NCI-H1436 (cell line): ENCODE measurements around the gene PLCG1.

Experiments
- DNase-seq: peaks from one replicate; lab custom pipeline; 2025; lab: John Stamatoyannopoulos, UW

Gene PLCG1

DNA sequence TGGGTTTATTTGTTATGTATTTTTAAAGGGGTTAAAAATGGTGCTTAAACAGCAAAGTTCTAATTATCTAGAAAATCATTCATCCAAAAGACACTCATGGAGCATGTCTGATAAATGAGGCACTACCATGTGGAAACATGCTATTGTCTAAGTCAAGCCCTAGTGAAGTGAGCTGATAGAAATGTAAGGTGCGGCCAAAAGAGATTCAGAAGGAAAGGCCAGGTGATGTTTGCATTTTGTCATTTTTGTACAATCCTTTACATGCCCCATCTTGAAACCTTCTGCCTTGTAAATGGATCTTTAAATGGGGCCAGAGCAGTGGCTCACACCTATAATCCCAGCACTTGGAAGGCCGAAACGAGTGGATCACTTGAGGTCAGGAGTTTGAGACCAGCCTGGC is 77.3 kb downstream of the PLCG1 start:
- DNase-seq: no peak

DNA sequence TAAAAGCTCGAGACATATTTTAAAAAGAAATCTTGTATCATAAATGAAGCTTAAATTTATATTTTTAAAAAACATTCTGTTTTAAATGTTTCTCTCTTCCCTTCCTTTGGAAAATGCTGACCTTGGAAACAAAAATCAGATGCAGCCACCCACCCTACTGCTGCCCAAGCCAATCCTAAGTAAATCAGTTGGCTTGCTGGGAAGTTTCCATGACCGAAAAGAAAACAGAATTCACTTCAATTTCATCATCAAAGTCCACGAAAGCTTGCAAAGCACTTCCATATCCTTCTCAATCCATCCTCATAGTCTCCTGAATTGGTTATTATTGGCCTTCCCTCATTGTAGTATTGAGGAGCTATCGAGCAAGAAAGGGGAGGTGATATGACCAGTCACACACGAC is 80.1 kb downstream of the PLCG1 start:
- DNase-seq: no peak

DNA sequence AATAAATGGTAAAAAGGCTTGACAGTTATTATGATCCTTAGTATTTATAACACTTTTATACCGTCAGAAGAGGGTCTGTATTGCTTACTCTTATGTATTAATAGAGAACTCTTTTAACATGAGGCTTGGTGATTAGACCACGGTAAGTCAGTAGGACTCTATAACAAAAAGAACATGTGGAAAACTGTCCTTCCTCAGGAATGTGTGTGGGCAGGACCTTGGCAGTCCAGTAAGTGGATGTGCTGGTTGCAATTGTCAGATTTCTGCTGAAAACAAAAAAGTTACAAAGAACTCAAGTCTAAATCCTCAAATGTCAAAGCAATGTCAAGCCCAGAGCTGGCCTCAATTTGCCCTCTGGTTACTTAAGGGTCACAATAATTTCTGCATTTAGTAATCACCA is 81.1 kb downstream of the PLCG1 start:
- no peak for DNase-seq

- no peak for DNase-seq
Observed at GRCh38 chr20:41219824-41220223, 82.5 kb downstream of the PLCG1 start.

DNA sequence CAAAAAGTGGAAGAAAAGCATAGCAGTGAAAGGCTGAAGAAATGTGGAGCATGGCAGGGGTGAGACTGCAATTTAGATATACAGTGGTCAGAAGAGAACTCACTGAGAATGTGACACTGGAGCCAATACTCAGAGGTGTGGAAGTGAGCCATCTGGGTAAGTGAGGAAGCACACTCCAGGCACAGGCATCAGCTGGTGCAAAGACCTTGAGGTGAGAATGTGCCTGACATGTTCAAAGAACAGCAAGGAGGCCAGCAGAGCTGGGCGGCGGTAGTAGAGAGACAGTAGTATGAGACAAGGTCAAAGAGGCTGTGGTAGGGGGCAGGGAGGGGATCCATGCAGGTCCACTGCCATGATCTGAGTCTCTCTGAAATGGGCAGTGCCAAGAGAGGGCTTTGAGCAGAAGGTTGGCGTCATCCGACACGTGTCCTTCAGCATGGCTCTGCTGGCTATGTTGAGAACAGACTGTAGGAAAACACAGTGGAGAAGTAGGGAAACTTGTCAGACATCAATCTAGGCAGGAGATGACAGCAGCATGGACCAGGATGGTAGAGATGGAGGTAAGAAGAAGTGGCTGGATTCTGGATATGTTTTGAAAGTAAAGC is 84.4 kb downstream of the PLCG1 start:
- DNase-seq: no peak

GRCh38 chr20:41222296-41222695 is 85.0 kb downstream of the PLCG1 start:
- DNase-seq: no peak

- DNase-seq: no peak
Observed at GRCh38 chr20:41222703-41223102, 85.4 kb downstream of the PLCG1 start.

GRCh38 chr20:41223112-41223511 is 85.8 kb downstream of the PLCG1 start:
- DNase-seq: no peak

DNA sequence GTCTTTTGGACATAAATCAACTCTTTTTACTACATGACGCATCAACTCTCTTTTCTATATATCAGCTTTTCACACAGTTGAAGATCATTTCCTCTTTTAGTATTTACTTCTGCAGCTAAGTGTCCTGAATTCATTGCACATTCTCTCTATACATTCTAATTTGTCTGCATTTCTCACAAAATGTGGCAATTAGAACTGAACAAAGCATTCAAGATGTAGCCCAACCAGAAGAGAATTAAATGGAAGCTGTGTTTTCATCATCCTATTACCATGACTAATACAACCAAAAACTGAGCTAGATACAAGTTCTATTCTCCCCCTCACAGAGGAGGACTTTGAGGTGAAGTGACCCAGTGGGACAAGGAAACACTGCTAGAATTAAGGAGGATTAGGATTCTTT is 86.9 kb downstream of the PLCG1 start:
- DNase-seq: no peak

- no peak for DNase-seq
Observed at GRCh38 chr20:41225091-41225490, 87.7 kb downstream of the PLCG1 start.

GRCh38 chr20:41226426-41226825 is 89.1 kb downstream of the PLCG1 start:
- DNase-seq: no peak
